Nephron progenitor cell (in vitro differentiated cells): ENCODE results near the gene LAMC3.

Experiments
- DNase-seq: peaks from one replicate; pipeline ENCODE4 v3.0.0; 2021
- H3K27ac Mint-ChIP-seq: 2 replicates; pipeline ENCODE4 v1.8.0; 2021; ENCODE audit warnings: mild to moderate bottlenecking, moderate library complexity, mixed read lengths
- H3K27me3 Mint-ChIP-seq: 2 replicates; pipeline ENCODE4 v1.8.0; 2021; ENCODE audit warnings: mild to moderate bottlenecking, low read depth, mixed read lengths; ENCODE audit not compliant: poor library complexity
- H3K36me3 Mint-ChIP-seq: 2 replicates; pipeline ENCODE4 v1.8.0; 2021; ENCODE audit warnings: low read depth, mixed read lengths
- H3K4me1 Mint-ChIP-seq: 2 replicates; pipeline ENCODE4 v1.8.0; 2021; ENCODE audit warnings: mixed read lengths
- H3K4me3 Mint-ChIP-seq: 2 replicates; pipeline ENCODE4 v1.8.0; 2021; ENCODE audit warnings: mild to moderate bottlenecking, moderate library complexity, mixed read lengths
- H3K9me3 Mint-ChIP-seq: 2 replicates; pipeline ENCODE4 v1.8.0; 2021; ENCODE audit warnings: mild to moderate bottlenecking, moderate library complexity, mixed read lengths
- CTCF ChIP-seq: fragments of 200-600 bp; sonication (generic); IDR thresholded peaks from 2 replicates; pipeline ENCODE4 v1.5.0; 2021; ENCODE audit warnings: antibody characterized with exemption

The LAMC3 gene

DNA sequence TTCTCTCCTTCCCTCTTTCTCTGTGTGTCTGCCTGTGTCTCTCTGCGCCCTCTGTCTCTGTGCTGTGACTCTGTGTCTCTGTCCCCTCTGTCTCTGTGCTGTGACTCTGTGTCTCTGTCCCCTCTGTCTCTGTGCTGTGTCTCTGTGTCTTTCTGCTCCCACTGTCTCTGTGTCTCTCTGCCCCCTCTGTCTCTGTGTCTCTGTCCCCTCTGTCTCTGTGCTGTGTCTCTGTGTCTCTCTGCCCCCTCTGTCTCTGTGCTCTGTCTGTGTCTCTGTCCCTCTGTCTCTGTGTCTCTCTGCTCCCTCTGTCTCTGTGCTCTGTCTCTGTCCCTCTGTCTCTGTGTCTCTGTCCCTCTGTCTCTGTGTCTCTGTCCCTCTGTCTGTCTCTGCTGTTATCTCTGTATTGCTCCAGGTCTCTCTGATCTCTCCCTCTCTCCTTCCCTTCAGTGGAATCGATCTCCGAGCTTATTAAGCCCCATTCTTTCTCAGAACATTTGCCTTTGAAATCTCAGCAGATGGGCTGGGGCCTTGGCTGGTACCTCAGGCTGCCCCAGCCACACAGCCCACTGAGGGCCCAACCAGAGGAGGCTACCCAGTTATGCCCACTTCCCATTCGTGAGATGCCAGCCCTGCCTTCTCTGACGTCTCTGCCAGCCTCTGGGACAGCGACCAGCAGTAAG, 36.6 kb upstream of the LAMC3 start:
- no peak overlapping the region for H3K4me3 Mint-ChIP-seq
- no peak for DNase-seq
- no peaks in the 10 kb centered on the region for H3K36me3 Mint-ChIP-seq
- TF ChIP-seq CTCF: no peak
- no peaks in the 10 kb centered on the region for H3K9me3 Mint-ChIP-seq
- no peak overlapping the region for H3K27ac Mint-ChIP-seq
- peaks cover 40% of the 10 kb centered on the region for H3K27me3 Mint-ChIP-seq
- H3K4me1 Mint-ChIP-seq: peaks cover 36% of the 10 kb centered on the region

DNA sequence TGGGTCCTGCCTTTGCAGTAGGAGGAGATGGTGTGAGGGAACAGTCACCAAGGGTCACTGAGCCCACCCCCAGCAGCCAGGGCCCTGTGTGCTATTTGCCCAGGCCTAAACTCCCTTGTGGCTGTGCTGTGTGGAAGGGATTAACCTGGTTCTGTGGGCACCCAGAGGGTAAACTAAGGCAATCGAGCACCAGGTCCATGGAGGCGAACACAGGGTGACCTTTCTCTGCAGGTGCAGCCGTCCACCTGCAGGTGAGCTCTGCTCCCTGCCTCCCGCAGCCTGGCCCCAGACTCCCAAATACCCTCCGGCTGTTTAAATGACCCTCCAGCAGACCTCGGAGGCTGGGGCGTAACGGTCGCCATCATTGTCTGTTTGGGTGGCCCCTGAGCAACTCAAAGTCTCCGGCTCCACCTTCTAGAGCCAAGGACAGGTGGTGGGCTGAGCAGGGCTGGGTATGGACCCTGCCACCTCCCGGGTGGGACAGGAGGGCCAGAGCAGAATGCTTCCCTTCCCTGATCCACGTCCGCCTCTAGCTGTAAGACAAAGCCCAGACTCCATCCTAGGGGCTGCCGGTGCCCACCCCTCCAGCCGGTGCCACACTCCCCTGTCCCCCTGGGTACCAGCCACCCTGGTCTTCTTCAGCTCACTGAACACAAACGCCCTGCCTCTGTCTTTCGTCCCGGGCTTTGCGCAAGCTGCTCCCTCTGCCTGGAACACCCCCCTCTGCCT, 35.9 kb upstream of the LAMC3 start:
- H3K4me1 Mint-ChIP-seq: peaks cover 40% of the 10 kb centered on the region
- peaks cover 40% of the 10 kb centered on the region for H3K27me3 Mint-ChIP-seq
- TF ChIP-seq CTCF: no peak
- H3K36me3 Mint-ChIP-seq: no peaks in the 10 kb centered on the region
- no peak overlapping the region for H3K27ac Mint-ChIP-seq
- H3K4me3 Mint-ChIP-seq: no peak overlapping the region
- H3K9me3 Mint-ChIP-seq: no peaks in the 10 kb centered on the region
- no peak for DNase-seq

DNA sequence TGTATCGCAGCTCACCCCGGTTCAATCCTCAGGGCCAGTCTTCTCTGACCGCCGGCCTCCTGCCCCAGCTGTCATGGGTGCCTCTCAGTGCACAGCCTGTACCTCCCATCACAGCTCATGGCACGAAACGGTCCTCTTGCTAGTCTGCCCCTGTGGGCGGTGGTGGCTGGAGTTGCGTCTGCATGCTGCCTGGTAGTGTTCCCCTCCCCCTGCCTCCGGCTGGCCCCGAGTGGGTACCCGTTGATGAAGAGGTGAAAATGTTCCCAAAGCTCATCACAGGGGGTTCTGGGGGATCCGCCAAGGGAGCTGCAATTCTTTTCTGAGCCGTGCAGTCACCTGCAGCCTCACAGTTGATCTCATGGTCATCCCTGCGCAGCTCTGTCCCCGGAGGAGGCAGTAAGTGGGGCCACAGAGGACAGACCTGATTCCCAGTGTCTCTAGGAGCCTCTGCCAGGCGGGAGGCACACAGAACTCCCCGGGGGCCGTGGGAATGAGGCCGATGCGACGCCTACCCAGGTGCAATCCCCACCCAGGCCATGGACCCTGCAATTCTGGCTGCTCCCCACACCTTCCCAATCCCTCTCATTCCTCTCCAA, 35.2 kb upstream of the LAMC3 start:
- DNase-seq: no peak
- H3K4me1 Mint-ChIP-seq: peaks cover 40% of the 10 kb centered on the region
- no peak overlapping the region for H3K27ac Mint-ChIP-seq

DNA sequence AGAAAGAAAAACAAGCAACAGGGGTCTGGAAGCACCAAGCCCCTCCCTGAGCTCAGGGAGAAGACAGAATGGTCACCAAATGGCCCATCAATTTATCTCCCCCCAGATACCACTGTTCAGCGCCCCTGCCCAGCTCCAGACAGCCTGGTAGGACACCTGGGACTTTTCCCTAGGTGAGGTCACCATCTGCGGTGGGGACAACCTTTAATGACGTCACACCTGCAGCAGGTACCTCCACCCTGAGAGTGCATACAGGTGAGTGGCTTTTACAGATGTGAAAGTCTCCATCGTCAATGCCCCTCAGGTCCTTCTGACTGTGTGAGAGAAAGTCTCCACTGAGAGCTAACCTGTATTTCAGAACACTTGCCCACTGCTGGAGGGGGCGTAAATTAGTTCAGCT, 34.3 kb upstream of the LAMC3 start:
- no peak for DNase-seq
- no peak for TF ChIP-seq CTCF
- Mint-ChIP-seq H3K4me3 (no peak overlapping the region), H3K9me3 (no peaks in the 10 kb centered on the region), H3K27me3 (peaks cover 36% of the 10 kb centered on the region), H3K27ac (no peak overlapping the region), H3K36me3 (no peaks in the 10 kb centered on the region), H3K4me1 (peaks cover 44% of the 10 kb centered on the region)

More for the DNA sequence above, 35.2 kb upstream of the LAMC3 start:
- Mint-ChIP-seq H3K36me3 (no peaks in the 10 kb centered on the region), H3K27me3 (peaks cover 40% of the 10 kb centered on the region), H3K4me3 (no peak overlapping the region), H3K9me3 (no peaks in the 10 kb centered on the region)
- TF ChIP-seq CTCF: no peak

GRCh38 chr9:130975156-130975555, 33.8 kb upstream of the LAMC3 start:
- no peak for TF ChIP-seq CTCF
- Mint-ChIP-seq H3K4me3 (no peak overlapping the region), H3K27me3 (peaks cover 38% of the 10 kb centered on the region), H3K27ac (no peak overlapping the region), H3K36me3 (no peaks in the 10 kb centered on the region), H3K4me1 (peaks cover 49% of the 10 kb centered on the region), H3K9me3 (no peaks in the 10 kb centered on the region)
- no peak for DNase-seq
